ENCODE measurements around the gene CXXC5. TPM values are rescaled to one million over a fixed set of nuclear protein-coding genes. Genes with fewer than 3 reads are reported as not detected.
A peak's percentile ranks its signal among the peaks of the same experiment; 100 is the strongest.

CXXC5 gene
- polyA plus RNA-seq, 1 donor from 2014 or later, result 24.4 TPM

- no peaks in the 10 kb centered on the region for H3K79me2 ChIP-seq (replicated peaks; ENCODE audit: insufficient read depth, low read length)
- no peaks in the 10 kb centered on the region for H4K20me1 ChIP-seq (ENCODE audit: insufficient read depth)
- no peaks in the 10 kb centered on the region for H3K36me3 ChIP-seq (ENCODE audit: insufficient read depth, low read length)
- no peaks in the 10 kb centered on the region for H3K27me3 ChIP-seq (ENCODE audit: insufficient read depth, low read depth, low read length)
- peak overlapping the region; percentile 8 for H3K27ac ChIP-seq (ENCODE audit: low read length)
- no peak overlapping the region for H3K4me2 ChIP-seq (ENCODE audit: low read length)
- no peak overlapping the region for H2AFZ ChIP-seq (ENCODE audit: low read depth, low read length)
- TF ChIP-seq TAF1 (IDR thresholded peaks at IDR 0.05; ENCODE audit: low read depth), result no peak
- TF ChIP-seq CTCF (IDR thresholded peaks at IDR 0.05; ENCODE audit: poor library complexity, severe bottlenecking), result no peak
- TF ChIP-seq SMC3 (conservative IDR thresholded peaks at IDR 0.05; ENCODE audit: poor library complexity), result peak; percentile 28
- TF ChIP-seq REST (IDR thresholded peaks at IDR 0.05; ENCODE audit: borderline replicate concordance), result no peak
- TF ChIP-seq MXI1 (conservative IDR thresholded peaks at IDR 0.05; ENCODE audit: poor library complexity, severe bottlenecking), result no peak
- TF ChIP-seq EP300 (conservative IDR thresholded peaks at IDR 0.05; ENCODE audit: poor library complexity, severe bottlenecking), result no peak
- peak; percentile 18 for TF ChIP-seq POLR2AphosphoS5 (IDR thresholded peaks at IDR 0.05)
- H3K9ac ChIP-seq (ENCODE audit: low read length), result peak overlapping the region; percentile 34
- no peaks in the 10 kb centered on the region for H3F3A ChIP-seq (ENCODE audit: insufficient read depth, low read length, poor library complexity, severe bottlenecking)
- peak overlapping the region; percentile 54 for H3K4me3 ChIP-seq (ENCODE audit: low read length)
- H3K9me2 ChIP-seq (ENCODE audit: insufficient read depth, low read length), result no peaks in the 10 kb centered on the region
- no peaks in the 10 kb centered on the region for H3K9me3 ChIP-seq (ENCODE audit: low read length)
Measured at GRCh38 chr5:139637438-139638089, 10.6 kb upstream of the CXXC5 start.

GRCh38 chr5:139638090-139638735, 9.9 kb upstream of the CXXC5 start:
- no peaks in the 10 kb centered on the region for H3K9me2 ChIP-seq (ENCODE audit: insufficient read depth, low read length)
- H4K20me1 ChIP-seq (ENCODE audit: insufficient read depth), result no peaks in the 10 kb centered on the region
- no peaks in the 10 kb centered on the region for H3K9me3 ChIP-seq (ENCODE audit: low read length)

More at GRCh38 chr5:139638090-139638735, 9.9 kb upstream of the CXXC5 start:
- Histone ChIP-seq H3K27ac (ENCODE audit: low read length) (peak overlapping the region; percentile 8), H3K4me2 (ENCODE audit: low read length) (no peak overlapping the region), H3K4me3 (ENCODE audit: low read length) (peak overlapping the region; percentile 54), H3K79me2 (replicated peaks; ENCODE audit: insufficient read depth, low read length) (no peaks in the 10 kb centered on the region), H3K9ac (ENCODE audit: low read length) (peak overlapping the region; percentile 34), H3K36me3 (ENCODE audit: insufficient read depth, low read length) (no peaks in the 10 kb centered on the region), H3F3A (ENCODE audit: insufficient read depth, low read length, poor library complexity, severe bottlenecking) (no peaks in the 10 kb centered on the region), H2AFZ (ENCODE audit: low read depth, low read length) (no peak overlapping the region), H3K27me3 (ENCODE audit: insufficient read depth, low read depth, low read length) (no peaks in the 10 kb centered on the region)
- no peak for TF ChIP-seq POLR2AphosphoS5 (IDR thresholded peaks at IDR 0.05)

Data from neural cell (in vitro differentiated cells).